Tibial nerve (tissue), 4 donors: ENCODE measurements around the gene NUDT17. TPM values are rescaled to one million over a fixed set of nuclear protein-coding genes. Genes with fewer than 3 reads are reported as not detected.

ENCODE experiments used
- DNase-seq, 2 donors: peaks; one replicate each; pipeline ENCODE4 v3.0.0-alpha.2; 2019; ENCODE audit warnings: low spot score in 2 of 2
- H3K27ac ChIP-seq, 4 donors: fragments of 200-600 bp; sonication (generic) in 3 of 4; one replicate each; pipeline ENCODE4 v1.5.1; 2017 to 2019; ENCODE audit warnings: mild to moderate bottlenecking in 1 of 4
- H3K27me3 ChIP-seq, 2 donors: fragments of 200-600 bp; sonication (generic) in 1 of 2; one replicate each; pipeline versions ENCODE4 v1.5.1 to v1.6.0; 2017 to 2019
- H3K36me3 ChIP-seq, 3 donors: fragments of 200-600 bp; sonication (generic); one replicate each; pipeline ENCODE4 v1.5.1; 2018 to 2019
- H3K4me1 ChIP-seq, 4 donors: fragments of 200-600 bp; sonication (generic) in 3 of 4; one replicate each; pipeline ENCODE4 v1.5.1; 2017 to 2019
- H3K4me3 ChIP-seq, 4 donors: fragments of 200-600 bp; sonication (generic) in 3 of 4; one replicate each; pipeline ENCODE4 v1.5.1; 2017 to 2019; ENCODE audit warnings: mild to moderate bottlenecking in 1 of 4, moderate library complexity in 1 of 4
- H3K9me3 ChIP-seq, 4 donors: fragments of 200-600 bp; sonication (generic) in 3 of 4; one replicate each; pipeline ENCODE4 v1.5.1; 2017 to 2019
- CTCF ChIP-seq, 5 experiments: fragments of 200-600 bp in 3 of 5; fragments of 450-650 bp in 2 of 5; sonication (generic) in 3 of 5; IDR thresholded peaks; one replicate each; pipeline ENCODE4 v1.5.1; 2016 to 2019; ENCODE audit warnings: antibody characterized with exemption in 5 of 5, mild to moderate bottlenecking in 3 of 5, moderate library complexity in 2 of 5
- EP300 ChIP-seq, 2 donors: sonication (generic); formaldehyde crosslinking; IDR thresholded peaks; one replicate each; pipeline ENCODE4 v1.6.1; 2017; ENCODE audit warnings: antibody characterized with exemption in 2 of 2, mild to moderate bottlenecking in 1 of 2
- POLR2A ChIP-seq, 2 donors: fragments of 450-650 bp; IDR thresholded peaks; one replicate each; pipeline ENCODE4 v1.6.1; 2017; ENCODE audit warnings: antibody characterized with exemption in 2 of 2, mild to moderate bottlenecking in 2 of 2, moderate library complexity in 2 of 2
- WGBS, 2 donors: methylation state at CpG; one replicate each; pipeline ENCODE4 v1.1.5; 2018; 5-methylcytosine and 5-hydroxymethylcytosine counted together
- total RNA-seq, 4 donors: library from RNA; depleted of rRNA; stranded (reverse); fragments of >200 nt; gene quantifications; one replicate each; pipeline ENCODE4 v1.1.0, GENCODE V29; 2016

NUDT17 gene
- total RNA-seq, 4 donors from 2014 or later: 2.7 to 8.4 (median 4.5) TPM

- peak overlapping the region; percentile 73 to 94 (median 86) for H3K27ac ChIP-seq
- H3K9me3 ChIP-seq: no peaks in the 10 kb centered on the region
- peak overlapping the region in 1 of 4 donors; percentile 20 for H3K4me3 ChIP-seq
- WGBS, 2 donors: 1 to 5% methylated on average over 6 of the region's 6 CpGs
- TF ChIP-seq CTCF (IDR thresholded peaks at IDR 0.05): peak; percentile 90 to 98 (median 94)
- peak in 1 of 2 donors; percentile 49 for TF ChIP-seq POLR2A (IDR thresholded peaks at IDR 0.05)
- TF ChIP-seq EP300 (IDR thresholded peaks at IDR 0.05): peak; percentile 57 to 89
- peaks cover 0 to 10% (median 0%) of the 10 kb centered on the region in 3 donors for H3K36me3 ChIP-seq
- H3K4me1 ChIP-seq: peaks cover 0 to 32% (median 21%) of the 10 kb centered on the region in 4 donors
- no peaks in the 10 kb centered on the region for H3K27me3 ChIP-seq
- peak; percentile 96 to 99 for DNase-seq
Measured at GRCh38 chr1:145891587-145892485, 46.4 kb downstream of the NUDT17 start.

- H3K27ac ChIP-seq: peak overlapping the region; percentile 73 to 94 (median 86)
- no peaks in the 10 kb centered on the region for H3K27me3 ChIP-seq
- H3K4me1 ChIP-seq: peaks cover 0 to 30% (median 21%) of the 10 kb centered on the region in 4 donors
- WGBS, 2 donors: 30 to 40% methylated on average over 3 of the region's 3 CpGs
- TF ChIP-seq CTCF (IDR thresholded peaks at IDR 0.05): no peak
- TF ChIP-seq EP300 (IDR thresholded peaks at IDR 0.05): no peak
- TF ChIP-seq POLR2A (IDR thresholded peaks at IDR 0.05): no peak
- H3K4me3 ChIP-seq: peak overlapping the region in 1 of 4 donors; percentile 20
- peaks cover 0 to 16% (median 0%) of the 10 kb centered on the region in 3 donors for H3K36me3 ChIP-seq
- peak in 1 of 2 donors; percentile 40 for DNase-seq
- no peaks in the 10 kb centered on the region for H3K9me3 ChIP-seq
Measured at GRCh38 chr1:145892486-145893087, 47.2 kb downstream of the NUDT17 start.

GRCh38 chr1:145893306-145894055 lies 48.1 kb downstream of the NUDT17 start:
- peak overlapping the region; percentile 73 to 94 (median 86) for H3K27ac ChIP-seq
- TF ChIP-seq EP300 (IDR thresholded peaks at IDR 0.05) (no peak), POLR2A (IDR thresholded peaks at IDR 0.05) (no peak), CTCF (IDR thresholded peaks at IDR 0.05) (no peak)
- 86 to 87% methylated on average over 7 of the region's 7 CpGs for WGBS, 2 donors
- peaks cover 0 to 30% (median 21%) of the 10 kb centered on the region in 4 donors for H3K4me1 ChIP-seq
- DNase-seq: no peak
- H3K36me3 ChIP-seq: peaks cover 0 to 24% (median 0%) of the 10 kb centered on the region in 3 donors
- H3K9me3 ChIP-seq: no peaks in the 10 kb centered on the region
- H3K4me3 ChIP-seq: no peak overlapping the region
- H3K27me3 ChIP-seq: no peaks in the 10 kb centered on the region

- Histone ChIP-seq H3K4me3 (no peak overlapping the region), H3K36me3 (peaks cover 0 to 35% (median 0%) of the 10 kb centered on the region in 3 donors), H3K27ac (no peak overlapping the region), H3K9me3 (no peaks in the 10 kb centered on the region), H3K4me1 (peaks cover 0 to 30% (median 21%) of the 10 kb centered on the region in 4 donors), H3K27me3 (no peaks in the 10 kb centered on the region)
- DNase-seq: no peak
- TF ChIP-seq CTCF (IDR thresholded peaks at IDR 0.05) (no peak), POLR2A (IDR thresholded peaks at IDR 0.05) (no peak), EP300 (IDR thresholded peaks at IDR 0.05) (no peak)
- 100% methylated on average over 1 of the region's 1 CpG for WGBS, 2 donors
Measured at GRCh38 chr1:145895471-145895870, 50.0 kb downstream of the NUDT17 start.
